ENCODE results near the gene MORN5. TPM values are rescaled to one million over a fixed set of nuclear protein-coding genes. Genes with fewer than 3 reads are reported as not detected.
"Not testable (repeated sequence)": the region's sequence is repeated elsewhere in the genome, so short reads cannot be mapped to it uniquely, and the experiment has no call there.

Gene MORN5
- total RNA-seq, 4 donors from 2014 or later, result 3.8 to 4.0 TPM; not detected in 2

GRCh38 chr9:122116448-122117173 lies 43.1 kb upstream of the MORN5 start:
- H3K27ac ChIP-seq, result no peak overlapping the region
- in situ Hi-C loops (cut with MboI; ENCODE audit: low pct_ligation_motif_present in 1 of 4, low pct_unique_long_range_greater_than_20kb in 1 of 4, low sequenced_read_pairs in 3 of 4) (loop anchor here (25.0 kb wide), 2 partner anchors 346 to 696 kb away; partner anchors contain the start of gene OR1K1 (in 4 of the 4)), intact Hi-C loops (cut with DNase I; ENCODE audit: low total_unique reads) (no loop called here)
- TF ChIP-seq CTCF (IDR thresholded peaks at IDR 0.05) (no peak), POLR2A (IDR thresholded peaks at IDR 0.05) (no peak), EP300 (IDR thresholded peaks at IDR 0.05; ENCODE audit: low read depth) (no peak), POLR2AphosphoS5 (IDR thresholded peaks at IDR 0.05) (no peak)
- no peaks in the 10 kb centered on the region for H3K4me1 ChIP-seq
- H3K9me3 ChIP-seq, result no peaks in the 10 kb centered on the region
- no peak overlapping the region for H3K4me3 ChIP-seq
- H3K27me3 ChIP-seq, result no peaks in the 10 kb centered on the region
- 50 to 92% methylated on average over 1 to 9 of the region's 10 CpGs for WGBS, 2 donors (ENCODE audit: low coverage in 1 of 2)
- no peaks in the 10 kb centered on the region for H3K36me3 ChIP-seq
- DNase-seq, result no peak

- H3K4me3 ChIP-seq; H3K9me3 ChIP-seq; DNase-seq; H3K4me1 ChIP-seq; H3K36me3 ChIP-seq; H3K27ac ChIP-seq; intact Hi-C loops (cut with DNase I; ENCODE audit: low total_unique reads); H3K27me3 ChIP-seq: not testable (repeated sequence)
- in situ Hi-C loops (cut with MboI; ENCODE audit: low pct_ligation_motif_present in 1 of 4, low pct_unique_long_range_greater_than_20kb in 1 of 4, low sequenced_read_pairs in 3 of 4), result loop anchor here (25.0 kb wide), 2 partner anchors 345 to 695 kb away; partner anchors contain the start of gene OR1K1 (in 4 of the 4)
- WGBS, 2 donors (ENCODE audit: low coverage in 1 of 2), result 72 to 73% methylated on average over 2 to 9 of the region's 9 CpGs
Measured at GRCh38 chr9:122117241-122117640, 42.5 kb upstream of the MORN5 start.

- Histone ChIP-seq H3K4me1 (no peaks in the 10 kb centered on the region), H3K27ac (no peak overlapping the region), H3K9me3 (no peaks in the 10 kb centered on the region), H3K27me3 (no peaks in the 10 kb centered on the region), H3K36me3 (no peaks in the 10 kb centered on the region), H3K4me3 (no peak overlapping the region)
- no peak for TF ChIP-seq CTCF (IDR thresholded peaks at IDR 0.05)
- TF ChIP-seq POLR2AphosphoS5 (IDR thresholded peaks at IDR 0.05), result no peak
- TF ChIP-seq POLR2A (IDR thresholded peaks at IDR 0.05), result no peak
- TF ChIP-seq EP300 (IDR thresholded peaks at IDR 0.05; ENCODE audit: low read depth), result no peak
- intact Hi-C loops (cut with DNase I; ENCODE audit: low total_unique reads), result no loop called here
- in situ Hi-C loops (cut with MboI; ENCODE audit: low pct_ligation_motif_present in 1 of 4, low pct_unique_long_range_greater_than_20kb in 1 of 4, low sequenced_read_pairs in 3 of 4), result loop anchor here (25.0 kb wide), 2 partner anchors 344 to 694 kb away; partner anchors contain the start of gene OR1K1 (in 4 of the 4)
- 74 to 80% methylated on average over 1 to 5 of the region's 5 CpGs for WGBS, 2 donors (ENCODE audit: low coverage in 1 of 2)
- no peak for DNase-seq
Measured at GRCh38 chr9:122118343-122119165, 41.2 kb upstream of the MORN5 start.

GRCh38 chr9:122119166-122119521 lies 40.6 kb upstream of the MORN5 start:
- no peak for DNase-seq
- Histone ChIP-seq H3K36me3 (no peaks in the 10 kb centered on the region), H3K27me3 (no peaks in the 10 kb centered on the region), H3K27ac (no peak overlapping the region), H3K9me3 (no peaks in the 10 kb centered on the region), H3K4me3 (no peak overlapping the region), H3K4me1 (no peaks in the 10 kb centered on the region)
- in situ Hi-C loops (cut with MboI; ENCODE audit: low pct_ligation_motif_present in 1 of 4, low pct_unique_long_range_greater_than_20kb in 1 of 4, low sequenced_read_pairs in 3 of 4), result loop anchor here (25.0 kb wide), 2 partner anchors 343 to 693 kb away; partner anchors contain the start of gene OR1K1 (in 4 of the 4)
- 87 to 94% methylated on average over 3 to 13 of the region's 13 CpGs for WGBS, 2 donors (ENCODE audit: low coverage in 1 of 2)
- TF ChIP-seq CTCF (IDR thresholded peaks at IDR 0.05) (no peak), POLR2AphosphoS5 (IDR thresholded peaks at IDR 0.05) (no peak), POLR2A (IDR thresholded peaks at IDR 0.05) (no peak), EP300 (IDR thresholded peaks at IDR 0.05; ENCODE audit: low read depth) (no peak)
- intact Hi-C loops (cut with DNase I; ENCODE audit: low total_unique reads), result no loop called here

Data from transverse colon (tissue), 4 donors.